ENCODE measurements around the gene EFNA3.

The EFNA3 gene

DNA sequence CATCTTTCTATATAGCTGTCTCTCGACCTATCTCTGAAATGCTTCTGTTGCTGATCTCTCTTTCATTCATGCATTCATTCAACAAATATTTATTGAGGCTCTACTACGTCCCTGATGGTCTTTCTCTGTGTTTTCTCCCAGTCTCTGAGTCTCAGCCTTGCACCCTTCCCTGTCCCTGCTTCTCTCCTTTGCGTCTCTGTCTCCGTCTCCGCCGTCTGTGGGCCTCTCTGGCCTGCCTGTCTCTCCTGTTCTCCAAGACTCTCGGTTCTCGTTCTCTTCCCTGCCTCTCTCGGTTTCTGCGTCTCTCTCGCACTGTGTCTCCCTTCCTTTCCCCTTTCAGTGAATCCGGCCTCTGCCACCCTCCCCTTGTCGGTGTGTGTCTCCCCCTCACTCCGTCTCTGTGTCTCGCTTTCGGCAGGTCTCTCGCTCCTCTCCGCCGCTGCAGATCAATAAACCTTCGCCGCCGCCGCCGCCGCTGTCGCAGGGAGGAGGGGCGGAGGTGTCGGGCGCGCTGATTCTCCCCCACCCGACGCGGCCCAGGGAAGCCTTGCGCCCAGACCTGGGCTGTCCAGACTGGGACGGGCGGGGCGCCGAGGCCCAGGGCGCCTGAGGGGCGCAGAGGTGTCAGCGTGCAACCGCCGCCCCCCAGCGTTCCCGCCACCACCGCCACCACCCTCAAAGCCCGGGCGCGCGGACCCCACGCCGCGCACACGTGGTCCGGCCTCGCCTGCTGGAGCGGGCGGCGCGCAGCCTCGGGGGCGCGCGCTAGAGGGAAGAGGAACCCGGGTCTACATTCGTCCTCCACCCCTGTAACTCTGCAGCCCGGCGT lies 3.0 kb downstream of the EFNA3 start:
- POLR2A ChIA-PET: interaction anchor here (0.9 to 2.1 kb wide), 5 partner anchors 11 to 47 kb away, joined by 3 to 6 read pairs (median 5); partner anchors contain the start of genes ADAM15 and EFNA4
- Histone ChIP-seq H3K27ac (ENCODE audit: extremely low read depth, low read depth, low read length) (no peak overlapping the region), H3K36me3 (ENCODE audit: control insufficient read depth in 2 of 2, insufficient read depth in 1 of 2, low read length in 2 of 2) (no peaks in the 10 kb centered on the region), H3K9me3 (ENCODE audit: control insufficient read depth, insufficient read depth, low read depth, low read length) (no peaks in the 10 kb centered on the region), H3K4me1 (ENCODE audit: control insufficient read depth, insufficient read depth, low read length) (peaks cover 13% of the 10 kb centered on the region), H3K4me3 (ENCODE audit: low read depth, low read length) (no peak overlapping the region)
- CTCF ChIA-PET: interaction anchor here (0.8 to 3.7 kb wide), 9 partner anchors 8 to 604 kb away, joined by 3 to 33 read pairs (median 4); no protein-coding TSS in a partner anchor
- TF ChIP-seq PRDM1 (tag by site-specific recombination; IDR thresholded peaks at IDR 0.05) (peak; percentile 84), ZNF596 (tag by site-specific recombination; IDR thresholded peaks at IDR 0.05) (peak; percentile 35; the same call in 1 of the 2 replicates), TCF7L2 (IDR thresholded peaks at IDR 0.05; ENCODE audit: borderline replicate concordance, low read depth, low read length) (peak; percentile 29; the same call in 1 of the 2 replicates), KLF10 (tag by site-specific recombination; IDR thresholded peaks at IDR 0.05) (no peak), ZNF664 (tag by site-specific recombination; IDR thresholded peaks at IDR 0.05) (peak; percentile 100), ZSCAN23 (tag by site-specific recombination; IDR thresholded peaks at IDR 0.05) (no peak), ZNF366 (tag by site-specific recombination; conservative IDR thresholded peaks at IDR 0.05) (peak; percentile 65; the same call in 1 of the 2 replicates), HOXD13 (CRISPR knock-in tag; IDR thresholded peaks at IDR 0.05; ENCODE audit: borderline replicate concordance) (no peak), ZNF391 (tag by site-specific recombination; IDR thresholded peaks at IDR 0.05; ENCODE audit: borderline replicate concordance, low read depth) (no peak), SALL2 (tag by site-specific recombination; IDR thresholded peaks at IDR 0.05; ENCODE audit: borderline replicate concordance) (no peak)
- TF ChIP-seq, protein P1, sequence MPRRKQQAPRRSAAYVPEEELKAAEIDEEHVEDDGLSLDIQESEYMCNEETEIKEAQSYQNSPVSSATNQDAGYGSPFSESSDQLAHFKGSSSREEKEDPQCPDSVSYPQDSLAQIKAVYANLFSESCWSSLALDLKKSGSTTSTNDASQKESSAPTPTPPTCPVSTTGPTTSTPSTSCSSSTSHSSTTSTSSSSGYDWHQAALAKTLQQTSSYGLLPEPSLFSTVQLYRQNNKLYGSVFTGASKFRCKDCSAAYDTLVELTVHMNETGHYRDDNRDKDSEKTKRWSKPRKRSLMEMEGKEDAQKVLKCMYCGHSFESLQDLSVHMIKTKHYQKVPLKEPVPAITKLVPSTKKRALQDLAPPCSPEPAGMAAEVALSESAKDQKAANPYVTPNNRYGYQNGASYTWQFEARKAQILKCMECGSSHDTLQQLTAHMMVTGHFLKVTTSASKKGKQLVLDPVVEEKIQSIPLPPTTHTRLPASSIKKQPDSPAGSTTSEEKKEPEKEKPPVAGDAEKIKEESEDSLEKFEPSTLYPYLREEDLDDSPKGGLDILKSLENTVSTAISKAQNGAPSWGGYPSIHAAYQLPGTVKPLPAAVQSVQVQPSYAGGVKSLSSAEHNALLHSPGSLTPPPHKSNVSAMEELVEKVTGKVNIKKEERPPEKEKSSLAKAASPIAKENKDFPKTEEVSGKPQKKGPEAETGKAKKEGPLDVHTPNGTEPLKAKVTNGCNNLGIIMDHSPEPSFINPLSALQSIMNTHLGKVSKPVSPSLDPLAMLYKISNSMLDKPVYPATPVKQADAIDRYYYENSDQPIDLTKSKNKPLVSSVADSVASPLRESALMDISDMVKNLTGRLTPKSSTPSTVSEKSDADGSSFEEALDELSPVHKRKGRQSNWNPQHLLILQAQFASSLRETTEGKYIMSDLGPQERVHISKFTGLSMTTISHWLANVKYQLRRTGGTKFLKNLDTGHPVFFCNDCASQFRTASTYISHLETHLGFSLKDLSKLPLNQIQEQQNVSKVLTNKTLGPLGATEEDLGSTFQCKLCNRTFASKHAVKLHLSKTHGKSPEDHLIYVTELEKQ (tag by site-specific recombination; IDR thresholded peaks at IDR 0.05; ENCODE audit: borderline replicate concordance): no peak
- TF ChIP-seq, protein P2, sequence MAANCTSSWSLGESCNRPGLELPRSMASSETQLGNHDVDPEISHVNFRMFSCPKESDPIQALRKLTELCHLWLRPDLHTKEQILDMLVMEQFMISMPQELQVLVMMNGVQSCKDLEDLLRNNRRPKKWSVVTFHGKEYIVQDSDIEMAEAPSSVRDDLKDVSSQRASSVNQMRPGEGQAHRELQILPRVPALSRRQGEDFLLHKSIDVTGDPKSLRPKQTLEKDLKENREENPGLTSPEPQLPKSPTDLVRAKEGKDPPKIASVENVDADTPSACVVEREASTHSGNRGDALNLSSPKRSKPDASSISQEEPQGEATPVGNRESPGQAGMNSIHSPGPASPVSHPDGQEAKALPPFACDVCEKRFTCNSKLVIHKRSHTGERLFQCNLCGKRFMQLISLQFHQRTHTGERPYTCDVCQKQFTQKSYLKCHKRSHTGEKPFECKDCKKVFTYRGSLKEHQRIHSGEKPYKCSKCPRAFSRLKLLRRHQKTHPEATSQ (tag by site-specific recombination; IDR thresholded peaks at IDR 0.05): 0 out of 2 replicates have a peak, but pooled peaks have one; percentile 28
- TF ChIP-seq, protein P3, sequence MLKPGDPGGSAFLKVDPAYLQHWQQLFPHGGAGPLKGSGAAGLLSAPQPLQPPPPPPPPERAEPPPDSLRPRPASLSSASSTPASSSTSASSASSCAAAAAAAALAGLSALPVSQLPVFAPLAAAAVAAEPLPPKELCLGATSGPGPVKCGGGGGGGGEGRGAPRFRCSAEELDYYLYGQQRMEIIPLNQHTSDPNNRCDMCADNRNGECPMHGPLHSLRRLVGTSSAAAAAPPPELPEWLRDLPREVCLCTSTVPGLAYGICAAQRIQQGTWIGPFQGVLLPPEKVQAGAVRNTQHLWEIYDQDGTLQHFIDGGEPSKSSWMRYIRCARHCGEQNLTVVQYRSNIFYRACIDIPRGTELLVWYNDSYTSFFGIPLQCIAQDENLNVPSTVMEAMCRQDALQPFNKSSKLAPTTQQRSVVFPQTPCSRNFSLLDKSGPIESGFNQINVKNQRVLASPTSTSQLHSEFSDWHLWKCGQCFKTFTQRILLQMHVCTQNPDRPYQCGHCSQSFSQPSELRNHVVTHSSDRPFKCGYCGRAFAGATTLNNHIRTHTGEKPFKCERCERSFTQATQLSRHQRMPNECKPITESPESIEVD (tag by site-specific recombination; IDR thresholded peaks at IDR 0.05): no peak

DNA sequence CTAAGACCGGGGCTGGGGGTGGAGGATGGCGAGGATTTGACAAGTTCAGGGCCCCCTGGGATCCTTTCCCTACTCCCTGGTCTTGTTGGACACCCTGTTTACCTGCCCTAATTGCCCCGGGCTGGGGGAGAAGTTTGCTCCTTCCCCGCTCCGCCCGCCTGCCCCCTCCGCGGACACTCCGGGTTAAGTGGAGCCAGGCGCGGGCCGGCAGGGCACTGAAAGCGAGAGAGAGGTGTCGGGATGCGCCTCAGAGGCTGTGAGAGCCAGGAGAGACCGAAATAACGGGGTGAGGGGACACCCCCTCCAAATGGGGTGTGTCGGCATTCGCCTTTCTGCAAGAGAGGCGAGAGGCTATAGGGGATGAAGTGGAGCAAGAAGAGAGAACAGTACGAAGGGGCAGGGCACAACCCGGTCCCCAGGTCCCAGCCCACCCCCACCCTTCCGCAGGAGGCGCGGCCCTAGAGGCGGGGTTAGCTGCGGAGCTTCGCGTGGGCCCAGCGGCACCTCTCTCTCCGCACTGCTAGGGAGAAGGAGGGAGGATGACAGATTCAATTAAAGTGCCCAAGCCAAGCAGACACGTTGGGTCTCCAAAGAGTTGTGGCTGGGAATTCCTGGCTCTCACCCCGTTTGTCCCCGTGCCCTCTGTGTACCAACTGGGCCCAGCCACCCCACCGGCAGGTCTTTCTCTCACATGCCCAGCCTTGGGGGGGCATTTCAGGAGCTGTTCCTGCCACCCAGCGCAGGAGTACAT lies 3.8 kb downstream of the EFNA3 start:
- Histone ChIP-seq H3K27ac (ENCODE audit: extremely low read depth, low read depth, low read length) (no peak overlapping the region), H3K4me3 (ENCODE audit: low read depth, low read length) (no peak overlapping the region), H3K36me3 (ENCODE audit: control insufficient read depth in 2 of 2, insufficient read depth in 1 of 2, low read length in 2 of 2) (no peaks in the 10 kb centered on the region), H3K4me1 (ENCODE audit: control insufficient read depth, insufficient read depth, low read length) (peaks cover 15% of the 10 kb centered on the region), H3K9me3 (ENCODE audit: control insufficient read depth, insufficient read depth, low read depth, low read length) (no peaks in the 10 kb centered on the region)
- CTCF ChIA-PET: interaction anchor here (0.5 to 4.5 kb wide), 4 partner anchors 10 to 38 kb away, joined by 3 to 117 read pairs (median 50); partner anchors contain the start of gene EFNA4
- POLR2A ChIA-PET: interaction anchor here (0.7 kb wide), 1 partner anchor 1455 kb away, joined by 5 read pairs; the partner anchor contains the start of gene S100A13
- TF ChIP-seq SALL2 (tag by site-specific recombination; IDR thresholded peaks at IDR 0.05; ENCODE audit: borderline replicate concordance): no peak
- TF ChIP-seq ZNF701 (tag by site-specific recombination; IDR thresholded peaks at IDR 0.05): no peak
- TF ChIP-seq ZNF776 (tag by site-specific recombination; IDR thresholded peaks at IDR 0.05; ENCODE audit: borderline replicate concordance): no peak
- TF ChIP-seq ZNF544 (tag by site-specific recombination; IDR thresholded peaks at IDR 0.05): no peak
- peak; percentile 70 for TF ChIP-seq ZBTB17 (tag by site-specific recombination; IDR thresholded peaks at IDR 0.05)
- TF ChIP-seq, protein P2 (tag by site-specific recombination; IDR thresholded peaks at IDR 0.05): no peak
- TF ChIP-seq ZBTB7A (tag by site-specific recombination; IDR thresholded peaks at IDR 0.05; ENCODE audit: low read depth): no peak
- TF ChIP-seq SP2 (tag by site-specific recombination; IDR thresholded peaks at IDR 0.05): peak; percentile 70
- no peak for TF ChIP-seq ZNF677 (tag by site-specific recombination; IDR thresholded peaks at IDR 0.05)
- TF ChIP-seq, protein P4, sequence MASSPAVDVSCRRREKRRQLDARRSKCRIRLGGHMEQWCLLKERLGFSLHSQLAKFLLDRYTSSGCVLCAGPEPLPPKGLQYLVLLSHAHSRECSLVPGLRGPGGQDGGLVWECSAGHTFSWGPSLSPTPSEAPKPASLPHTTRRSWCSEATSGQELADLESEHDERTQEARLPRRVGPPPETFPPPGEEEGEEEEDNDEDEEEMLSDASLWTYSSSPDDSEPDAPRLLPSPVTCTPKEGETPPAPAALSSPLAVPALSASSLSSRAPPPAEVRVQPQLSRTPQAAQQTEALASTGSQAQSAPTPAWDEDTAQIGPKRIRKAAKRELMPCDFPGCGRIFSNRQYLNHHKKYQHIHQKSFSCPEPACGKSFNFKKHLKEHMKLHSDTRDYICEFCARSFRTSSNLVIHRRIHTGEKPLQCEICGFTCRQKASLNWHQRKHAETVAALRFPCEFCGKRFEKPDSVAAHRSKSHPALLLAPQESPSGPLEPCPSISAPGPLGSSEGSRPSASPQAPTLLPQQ (tag by site-specific recombination; IDR thresholded peaks at IDR 0.05): peak; percentile 47; the same call in 1 of the 2 replicates
- TF ChIP-seq ZBTB20 (tag by site-specific recombination; IDR thresholded peaks at IDR 0.05): 0 out of 2 replicates have a peak, but pooled peaks have one; percentile 16

Data from HEK293 (cell line).